SIG-M5 treated with dmso at 0.1 percent for 504 hours (cell line): ENCODE measurements around the gene KLHL40.

Source experiments
- DNase-seq: peaks from one replicate; lab custom pipeline; 2025; ENCODE audit not compliant: unreplicated experiment; lab: John Stamatoyannopoulos, UW

KLHL40 gene, protein sequence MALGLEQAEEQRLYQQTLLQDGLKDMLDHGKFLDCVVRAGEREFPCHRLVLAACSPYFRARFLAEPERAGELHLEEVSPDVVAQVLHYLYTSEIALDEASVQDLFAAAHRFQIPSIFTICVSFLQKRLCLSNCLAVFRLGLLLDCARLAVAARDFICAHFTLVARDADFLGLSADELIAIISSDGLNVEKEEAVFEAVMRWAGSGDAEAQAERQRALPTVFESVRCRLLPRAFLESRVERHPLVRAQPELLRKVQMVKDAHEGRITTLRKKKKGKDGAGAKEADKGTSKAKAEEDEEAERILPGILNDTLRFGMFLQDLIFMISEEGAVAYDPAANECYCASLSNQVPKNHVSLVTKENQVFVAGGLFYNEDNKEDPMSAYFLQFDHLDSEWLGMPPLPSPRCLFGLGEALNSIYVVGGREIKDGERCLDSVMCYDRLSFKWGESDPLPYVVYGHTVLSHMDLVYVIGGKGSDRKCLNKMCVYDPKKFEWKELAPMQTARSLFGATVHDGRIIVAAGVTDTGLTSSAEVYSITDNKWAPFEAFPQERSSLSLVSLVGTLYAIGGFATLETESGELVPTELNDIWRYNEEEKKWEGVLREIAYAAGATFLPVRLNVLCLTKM

DNA sequence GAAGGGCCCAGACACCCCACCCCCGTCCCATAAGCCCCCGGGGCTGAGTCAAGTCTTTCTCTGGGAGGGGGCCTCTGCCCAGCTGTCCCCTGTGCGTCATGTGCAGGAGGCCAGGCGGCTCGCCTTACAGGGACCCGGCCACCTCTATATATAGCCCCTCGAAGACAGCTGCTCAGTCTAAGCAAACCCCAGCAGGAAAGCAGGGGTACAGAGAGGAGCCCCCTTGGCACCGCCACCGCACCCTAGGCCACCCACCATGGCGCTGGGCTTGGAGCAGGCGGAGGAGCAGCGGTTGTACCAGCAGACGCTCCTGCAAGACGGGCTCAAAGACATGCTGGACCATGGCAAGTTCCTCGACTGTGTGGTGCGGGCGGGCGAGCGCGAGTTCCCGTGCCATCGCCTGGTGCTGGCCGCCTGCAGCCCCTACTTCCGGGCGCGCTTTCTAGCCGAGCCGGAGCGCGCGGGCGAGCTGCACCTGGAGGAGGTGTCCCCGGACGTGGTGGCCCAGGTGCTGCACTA, at the start of gene KLHL40:
TSS of gene KLHL40 (plus strand) at position 175 of the 519 bp plus-strand sequence. CDS start at position 257, 82 bp downstream.
- no peak for DNase-seq

DNA sequence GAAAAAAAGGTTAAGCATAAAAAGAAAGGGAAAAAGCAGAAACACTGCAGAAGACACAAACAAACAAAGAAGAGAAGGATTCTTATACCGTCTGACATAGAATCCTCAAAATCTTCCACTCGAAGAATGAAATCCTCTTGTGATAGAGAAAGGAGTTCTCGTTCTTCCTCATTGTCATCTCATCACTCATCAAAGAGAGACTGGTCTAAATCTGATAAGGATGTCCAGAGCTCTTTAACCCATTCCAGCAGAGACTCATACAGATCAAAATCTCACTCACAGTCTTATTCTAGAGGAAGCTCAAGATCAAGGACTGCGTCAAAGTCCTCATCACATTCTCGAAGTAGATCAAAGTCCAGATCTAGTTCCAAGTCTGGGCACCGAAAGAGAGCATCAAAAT, 48.3 kb upstream of the KLHL40 start:
- no peak for DNase-seq

DNA sequence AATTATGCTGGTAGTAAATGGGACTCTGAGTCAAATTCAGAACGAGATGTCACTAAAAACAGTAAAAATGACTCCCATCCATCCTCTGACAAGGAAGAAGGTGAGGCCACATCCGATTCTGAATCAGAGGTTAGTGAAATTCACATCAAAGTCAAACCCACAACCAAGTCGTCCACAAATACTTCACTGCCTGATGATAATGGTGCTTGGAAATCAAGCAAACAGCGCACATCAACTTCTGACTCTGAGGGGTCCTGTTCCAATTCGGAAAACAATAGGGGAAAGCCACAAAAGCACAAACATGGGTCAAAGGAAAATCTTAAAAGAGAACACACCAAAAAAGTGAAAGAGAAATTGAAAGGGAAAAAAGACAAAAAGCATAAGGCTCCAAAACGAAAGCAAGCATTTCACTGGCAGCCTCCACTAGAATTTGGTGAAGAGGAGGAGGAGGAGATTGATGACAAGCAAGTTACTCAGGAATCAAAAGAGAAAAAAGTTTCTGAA, 46.9 kb upstream of the KLHL40 start:
- DNase-seq, result no peak

DNA sequence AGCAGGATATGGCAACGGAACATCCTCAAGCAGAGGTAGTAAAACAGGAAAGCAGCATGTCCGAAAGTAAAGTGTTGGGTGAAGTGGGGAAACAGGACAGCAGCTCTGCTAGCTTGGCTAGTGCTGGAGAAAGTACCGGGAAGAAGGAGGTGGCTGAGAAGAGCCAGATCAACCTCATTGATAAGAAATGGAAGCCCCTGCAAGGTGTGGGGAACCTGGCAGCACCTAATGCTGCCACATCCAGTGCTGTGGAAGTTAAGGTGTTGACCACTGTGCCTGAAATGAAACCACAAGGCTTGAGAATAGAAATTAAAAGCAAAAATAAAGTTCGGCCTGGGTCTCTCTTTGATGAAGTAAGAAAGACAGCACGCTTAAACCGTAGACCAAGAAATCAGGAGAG, 46.1 kb upstream of the KLHL40 start:
- no peak for DNase-seq

DNA sequence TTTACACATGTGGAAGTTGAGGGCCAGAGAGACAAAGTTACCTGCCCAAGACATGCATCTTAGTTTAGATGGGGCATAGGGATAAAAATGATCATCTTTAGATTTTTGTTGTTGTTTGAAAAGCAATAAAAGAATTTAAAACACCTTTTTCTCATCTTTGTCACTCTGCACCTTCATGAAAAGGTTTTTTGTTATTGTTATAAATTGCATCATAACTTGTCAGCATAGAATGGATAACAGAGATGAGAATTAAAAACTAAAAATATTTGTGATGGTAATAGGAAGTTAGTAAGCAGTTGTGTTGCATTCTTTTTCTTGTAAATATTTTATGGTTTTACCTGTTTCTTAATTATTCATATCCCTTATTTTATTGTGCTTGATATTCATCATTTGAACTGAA, 45.2 kb upstream of the KLHL40 start:
- DNase-seq, result no peak

DNA sequence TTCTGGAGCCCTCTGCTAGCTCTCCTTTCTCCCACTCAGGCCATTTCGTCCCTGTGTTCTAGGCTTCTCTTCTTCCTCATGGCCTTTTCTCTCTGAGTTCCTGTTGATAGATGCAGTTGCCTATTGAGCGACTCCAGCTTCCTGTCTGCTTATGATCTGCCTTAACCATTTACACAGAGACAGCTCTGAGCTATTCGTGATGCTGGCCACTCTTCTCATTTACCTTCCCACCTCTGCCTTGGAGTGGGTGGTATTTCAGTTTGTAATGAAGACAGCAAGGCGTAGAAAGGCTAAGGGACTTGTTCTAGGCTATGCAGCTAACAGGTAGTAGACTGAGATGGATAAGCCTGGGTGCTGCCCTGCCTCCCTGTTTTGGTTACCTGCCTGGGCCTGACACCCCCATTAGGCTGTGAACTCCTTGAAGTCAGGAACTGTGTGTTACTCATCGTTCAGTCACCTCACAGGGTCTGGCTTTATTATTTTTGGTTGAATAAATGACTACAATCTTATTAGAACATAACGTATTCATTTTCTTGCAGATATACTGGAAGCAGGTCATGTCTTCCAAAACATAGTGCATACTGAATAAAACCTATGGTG, 44.5 kb upstream of the KLHL40 start:
- no peak for DNase-seq

DNA sequence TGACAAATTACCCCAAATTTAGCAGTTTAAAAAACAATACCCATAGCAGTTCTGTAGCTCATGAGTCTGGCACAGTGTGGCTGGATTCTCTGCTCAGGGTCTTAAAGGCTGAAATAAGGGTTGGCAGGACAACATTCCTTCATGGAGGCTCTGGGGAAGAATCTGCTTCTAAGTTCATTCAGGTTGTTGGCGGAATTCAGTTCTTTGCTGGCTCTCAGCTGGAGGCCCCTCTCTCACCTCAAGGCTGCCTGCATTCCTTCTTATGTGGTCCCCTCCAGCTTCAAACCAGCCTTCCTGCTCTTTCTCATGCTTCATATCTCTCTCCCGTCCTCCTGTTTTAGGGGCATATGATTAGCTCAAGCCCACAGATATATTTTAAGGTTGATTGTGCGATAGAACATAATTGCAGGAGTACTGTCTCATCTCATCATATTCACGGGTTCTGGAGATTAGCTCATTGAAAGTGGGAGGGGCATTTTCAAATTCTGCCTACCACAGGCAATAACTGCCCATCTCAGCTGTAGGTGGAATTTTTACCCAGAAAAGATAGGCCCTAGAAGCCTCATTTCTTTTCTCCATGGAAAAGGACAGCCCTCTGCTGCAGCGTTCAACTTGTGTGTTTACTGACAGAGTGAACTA, 37.4 kb upstream of the KLHL40 start:
- no peak for DNase-seq

DNA sequence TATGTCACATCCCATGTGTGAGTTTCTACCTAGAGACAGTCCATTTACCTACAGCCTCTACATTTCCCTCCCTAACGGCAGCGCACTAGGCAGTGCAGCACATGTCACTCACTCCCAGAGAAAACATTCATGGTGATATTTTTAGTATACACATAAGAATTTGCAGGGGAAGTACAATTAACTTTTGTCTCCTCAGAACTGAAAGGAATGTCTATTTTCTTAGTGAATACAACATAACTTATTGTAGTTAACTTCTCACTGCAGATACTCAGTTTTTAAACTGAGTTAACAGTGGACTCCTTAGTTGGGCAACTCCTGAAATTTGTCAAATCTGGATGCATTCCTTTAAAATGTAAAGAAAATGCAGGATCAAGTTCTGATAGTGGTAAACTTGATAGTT, 36.3 kb upstream of the KLHL40 start:
- DNase-seq, result no peak

DNA sequence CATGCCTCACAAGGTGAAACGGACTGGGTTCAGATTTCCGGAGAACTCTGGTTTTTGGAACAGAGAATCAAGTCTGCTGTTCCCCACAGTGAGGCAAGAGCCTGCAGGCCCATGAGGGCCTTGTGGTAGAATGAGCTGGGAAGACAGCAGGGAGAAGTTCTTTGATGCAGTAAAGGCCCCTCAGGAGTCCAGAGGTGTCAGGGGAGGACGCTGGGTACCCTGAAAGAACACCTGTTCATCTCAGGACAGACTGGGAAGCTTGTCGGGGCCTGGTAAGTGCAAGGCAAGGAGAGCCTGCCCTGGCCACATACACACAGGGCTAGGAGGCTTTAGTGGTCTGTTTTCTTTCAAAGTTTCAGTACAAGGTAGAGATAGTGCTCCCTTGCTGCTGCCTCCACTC, 35.6 kb upstream of the KLHL40 start:
- no peak for DNase-seq

DNA sequence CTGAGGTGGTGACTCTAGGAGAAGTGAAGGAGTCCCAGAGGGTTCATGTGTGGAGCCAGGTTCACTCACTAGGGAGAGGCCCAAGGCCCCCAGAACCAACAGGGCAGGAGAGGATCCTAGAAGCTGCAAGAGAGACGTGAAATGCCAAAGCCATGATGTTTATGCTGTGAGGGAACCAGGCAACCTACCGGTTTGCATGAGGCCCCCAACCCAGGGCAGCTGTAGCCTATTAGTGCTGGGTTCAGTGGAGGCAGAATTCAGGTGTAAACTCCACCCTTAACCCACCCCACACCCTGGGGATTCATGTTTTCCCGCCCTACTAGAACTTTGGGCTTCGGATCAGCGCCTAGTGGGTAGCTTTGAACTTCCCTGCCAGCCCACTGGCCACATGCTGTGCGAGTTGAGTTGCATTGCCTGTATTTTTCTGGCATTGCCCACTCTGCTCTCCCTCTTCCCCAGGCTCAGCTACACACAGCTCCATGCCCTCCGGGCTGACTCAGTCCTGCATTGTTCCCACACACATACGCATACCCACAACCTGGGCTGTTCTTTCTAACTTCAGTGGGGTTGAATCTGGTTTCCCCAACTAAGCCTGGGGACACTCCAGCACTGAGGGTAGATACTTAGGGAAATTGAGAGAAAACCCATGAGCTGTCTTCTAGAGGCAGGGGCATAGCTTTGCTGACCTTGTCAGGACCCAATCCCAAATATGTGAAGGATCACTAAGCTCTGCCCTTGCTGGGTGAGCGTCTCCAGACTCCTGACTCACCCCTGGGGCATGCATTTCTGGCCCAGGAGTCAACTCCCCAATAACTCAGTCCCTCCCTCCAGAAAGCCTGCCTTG, 33.9 kb upstream of the KLHL40 start:
- DNase-seq, result no peak

DNA sequence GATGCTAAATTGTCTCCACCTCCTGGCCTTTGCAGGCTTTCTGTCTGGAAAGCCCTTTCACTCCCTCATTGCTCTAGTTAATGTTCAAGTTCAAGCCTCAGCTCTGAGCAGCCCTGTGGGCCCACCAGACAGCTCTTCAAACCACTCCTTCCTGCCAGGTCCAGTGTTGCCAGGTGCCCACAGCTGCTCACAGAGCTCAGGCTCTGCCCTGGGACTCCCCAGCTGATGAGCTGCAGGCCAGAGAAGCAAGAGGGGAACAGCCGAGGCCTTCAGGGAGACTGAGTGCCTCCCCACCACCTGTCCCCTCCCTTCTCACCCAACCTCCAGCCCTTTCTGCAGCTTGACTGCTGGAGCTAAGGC, 33.1 kb upstream of the KLHL40 start:
- DNase-seq, result no peak

DNA sequence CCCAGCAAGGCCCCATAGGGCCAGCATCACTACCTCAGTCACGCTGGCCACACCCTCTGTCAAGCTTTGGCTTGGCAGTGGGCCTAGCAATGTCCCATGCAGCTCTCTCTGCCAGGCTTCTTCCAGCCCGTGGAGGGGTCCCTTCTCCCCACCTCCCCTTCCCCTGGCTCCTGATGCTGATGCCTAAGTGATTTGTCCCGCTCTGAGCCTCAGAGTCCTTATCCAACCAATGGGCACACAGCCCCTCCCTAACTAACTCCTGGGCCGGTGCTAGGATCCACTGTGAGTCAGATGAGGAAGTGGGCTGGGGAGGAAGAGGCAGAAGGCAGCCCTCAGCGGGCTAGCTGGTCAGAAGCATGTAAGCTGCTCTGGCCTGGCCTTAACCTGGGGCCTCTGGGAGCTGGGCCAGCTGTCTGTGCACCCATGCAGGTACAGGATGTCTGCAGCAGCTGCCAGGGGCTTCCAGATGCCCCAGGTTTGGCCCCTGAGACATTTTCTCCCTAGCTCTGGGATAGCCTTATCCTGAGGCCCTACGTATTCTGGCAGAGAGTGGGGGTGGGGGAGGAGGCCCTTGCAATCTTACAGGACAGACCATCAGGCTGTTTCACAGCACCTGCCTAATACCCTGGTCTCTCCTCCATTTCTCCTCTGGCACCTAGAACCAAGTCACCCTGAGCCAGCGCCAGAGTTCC, 32.6 kb upstream of the KLHL40 start:
- peak; percentile 80 for DNase-seq

DNA sequence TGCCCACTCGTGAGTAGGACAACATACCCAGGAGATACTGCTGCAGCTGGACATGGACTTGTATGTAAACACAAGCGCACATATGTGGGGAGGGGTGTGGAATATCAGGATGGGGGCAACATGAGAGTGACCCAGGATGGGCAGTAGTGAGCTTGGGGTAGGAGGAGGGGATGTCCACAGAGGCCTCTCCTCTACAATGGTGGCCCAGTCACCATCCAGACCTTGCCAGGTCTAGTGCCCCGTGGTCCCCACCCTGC, 32.1 kb upstream of the KLHL40 start:
- peak; percentile 5 for DNase-seq

DNA sequence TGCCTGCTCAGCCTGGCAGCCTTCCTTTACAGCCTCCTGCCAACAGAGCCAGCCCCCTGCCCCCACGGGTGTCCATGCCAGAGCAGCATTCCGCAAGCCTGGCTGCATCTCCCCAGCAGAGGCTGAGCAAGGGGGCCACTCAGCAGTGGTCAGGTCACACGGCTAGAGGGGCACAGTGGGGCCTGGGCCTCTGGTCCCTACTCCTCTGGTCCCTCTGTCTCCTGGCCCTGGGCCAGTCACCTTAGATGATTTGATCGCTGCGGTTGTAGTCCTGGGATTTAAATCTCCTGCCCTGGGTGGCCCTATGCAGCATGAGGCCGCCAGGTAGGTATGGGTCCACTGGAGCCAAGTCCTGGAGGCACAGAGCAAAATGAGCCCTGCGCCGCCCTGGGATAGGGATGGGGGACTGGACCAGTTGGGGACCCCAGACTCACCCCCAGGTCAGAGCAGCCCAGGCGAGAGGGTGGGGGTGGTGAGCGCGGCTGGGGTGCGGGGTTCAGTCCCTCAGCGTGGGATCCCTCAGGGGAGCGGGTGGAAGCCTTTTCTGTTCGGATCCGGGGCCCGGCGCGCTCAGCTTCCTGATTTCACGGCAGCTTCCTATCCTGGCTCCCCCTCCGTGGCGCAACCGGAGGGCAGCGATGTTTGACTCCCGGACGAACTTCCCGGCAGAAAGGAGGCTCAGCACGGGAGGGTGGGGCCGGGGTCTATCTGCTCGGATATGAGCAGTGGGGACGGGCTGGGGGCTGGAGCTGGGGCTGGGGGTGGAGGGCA, 31.6 kb upstream of the KLHL40 start, which contains the start of gene ZBTB47:
TSS of gene ZBTB47 (plus strand) at position 138 of the 771 bp plus-strand sequence. CDS start 4,659 bp downstream, outside the sequence.
- DNase-seq, result peak; percentile 61

DNA sequence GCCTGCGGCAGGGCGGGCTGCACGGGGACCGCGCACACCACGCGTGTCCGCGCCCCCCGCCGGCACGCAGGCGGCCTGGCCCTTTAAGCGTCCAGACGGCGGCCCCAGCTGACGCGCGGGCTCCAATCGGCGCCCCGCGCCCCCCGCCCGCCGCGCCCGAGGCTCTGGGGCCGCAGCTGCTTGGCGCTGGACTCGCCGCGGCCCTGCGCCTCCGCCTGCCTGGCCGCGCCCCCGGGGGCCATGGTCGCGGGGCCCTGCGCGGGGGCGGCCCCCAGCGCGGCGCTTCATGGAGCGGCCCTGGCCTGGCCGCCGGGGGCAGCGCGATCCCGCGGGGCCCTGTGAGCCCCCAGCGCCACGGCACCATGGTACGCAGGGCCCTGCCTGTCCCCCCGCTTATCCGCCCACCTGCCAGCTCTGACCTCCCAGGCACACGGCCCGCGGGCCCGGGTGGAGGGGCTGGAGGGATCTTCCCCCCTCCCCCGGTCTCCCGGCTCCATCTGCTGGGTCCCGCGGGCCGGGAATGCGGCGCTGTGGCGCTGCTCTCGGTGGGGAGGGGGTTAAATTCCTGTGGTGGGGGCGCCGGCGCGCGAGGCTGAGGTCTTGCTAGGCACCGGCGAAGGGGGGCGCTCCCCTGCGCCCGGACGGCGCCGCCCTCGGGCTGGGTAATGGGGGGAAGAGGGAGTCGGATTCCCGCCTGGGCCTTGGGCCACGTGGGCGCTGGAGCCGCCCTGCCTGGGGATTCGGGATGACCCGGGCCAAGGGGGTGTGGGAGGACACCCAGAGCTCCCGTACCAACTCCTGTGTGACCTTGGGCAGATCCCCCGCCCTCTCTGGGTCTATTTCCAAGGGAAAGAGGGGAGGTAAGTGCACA, 30.8 kb upstream of the KLHL40 start:
- no peak for DNase-seq

DNA sequence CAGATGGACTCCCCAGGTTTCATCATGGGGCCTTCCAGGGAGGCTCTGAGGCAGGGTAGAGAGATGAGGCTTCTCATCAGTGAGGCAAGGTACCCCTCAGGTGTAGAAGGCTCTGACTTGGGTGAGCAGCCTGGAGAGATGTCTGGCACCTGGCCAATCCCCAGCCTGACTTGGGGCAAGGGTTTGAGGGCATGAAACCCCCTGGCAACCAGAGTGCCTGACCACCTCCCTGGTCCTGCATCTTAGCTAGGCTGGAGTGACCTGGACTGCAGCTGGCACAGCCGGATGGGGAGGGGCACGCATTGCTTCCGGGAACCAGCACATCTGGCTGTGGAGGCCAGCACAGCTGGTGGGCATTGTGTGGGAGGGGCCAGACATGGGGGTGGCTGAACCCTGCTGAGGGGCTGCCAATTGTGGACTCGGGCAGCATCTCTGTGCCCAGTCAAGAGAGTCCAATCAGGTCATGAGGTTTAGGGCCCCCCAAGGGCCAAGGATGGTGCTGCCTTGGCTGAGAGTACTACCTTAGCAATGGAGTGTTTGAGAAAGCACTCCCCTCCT, 29.9 kb upstream of the KLHL40 start:
- no peak for DNase-seq

DNA sequence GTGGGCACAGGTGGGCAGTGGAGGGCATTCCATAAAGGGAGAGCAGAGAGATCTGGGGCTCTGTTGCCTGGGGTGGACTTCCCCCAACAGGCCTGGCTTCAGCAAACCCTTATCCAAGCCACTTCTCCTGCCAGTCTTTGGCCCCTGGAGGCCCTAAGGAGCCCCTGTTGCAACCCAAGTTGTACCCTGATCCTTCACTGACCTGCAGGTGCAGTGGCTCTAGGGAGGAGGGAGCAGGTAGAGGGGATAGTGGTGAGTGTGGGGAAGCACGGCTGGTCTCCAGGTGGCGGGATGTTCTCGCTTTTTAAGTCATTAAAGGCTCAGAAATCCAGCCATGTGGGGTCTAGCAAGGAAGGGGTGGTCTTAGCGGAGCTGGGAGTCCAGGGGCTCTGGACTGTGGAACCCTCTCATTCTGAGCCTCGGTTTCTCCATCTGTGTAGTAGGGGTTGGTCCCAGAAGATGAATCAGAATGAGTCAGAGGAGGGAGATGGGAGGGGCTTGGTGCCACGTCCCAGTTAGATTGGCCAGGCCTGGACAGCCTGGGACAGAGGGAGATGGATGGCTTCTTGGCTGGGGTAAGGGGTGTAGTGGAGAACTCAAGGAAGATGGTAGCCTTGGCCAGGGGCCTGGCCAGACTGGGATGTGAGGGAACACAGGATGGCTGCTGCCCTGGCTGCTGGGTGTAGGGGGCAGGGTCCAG, 29.2 kb upstream of the KLHL40 start:
- no peak for DNase-seq
